HG03095 (cell line): ENCODE data around the gene DIAPH3.
A peak's percentile ranks its signal among the peaks of the same experiment; 100 is the strongest.
"Not testable (repeated sequence)": the region's sequence is repeated elsewhere in the genome, so short reads cannot be mapped to it uniquely, and the experiment has no call there.

ENCODE experiments used
- ATAC-seq: cut with Tn5 transposase; IDR thresholded peaks from one replicate; pipeline ENCODE4 v1.9.1; 2021; ENCODE audit warnings: moderate library complexity; ENCODE audit not compliant: unreplicated experiment

DIAPH3 gene, protein sequence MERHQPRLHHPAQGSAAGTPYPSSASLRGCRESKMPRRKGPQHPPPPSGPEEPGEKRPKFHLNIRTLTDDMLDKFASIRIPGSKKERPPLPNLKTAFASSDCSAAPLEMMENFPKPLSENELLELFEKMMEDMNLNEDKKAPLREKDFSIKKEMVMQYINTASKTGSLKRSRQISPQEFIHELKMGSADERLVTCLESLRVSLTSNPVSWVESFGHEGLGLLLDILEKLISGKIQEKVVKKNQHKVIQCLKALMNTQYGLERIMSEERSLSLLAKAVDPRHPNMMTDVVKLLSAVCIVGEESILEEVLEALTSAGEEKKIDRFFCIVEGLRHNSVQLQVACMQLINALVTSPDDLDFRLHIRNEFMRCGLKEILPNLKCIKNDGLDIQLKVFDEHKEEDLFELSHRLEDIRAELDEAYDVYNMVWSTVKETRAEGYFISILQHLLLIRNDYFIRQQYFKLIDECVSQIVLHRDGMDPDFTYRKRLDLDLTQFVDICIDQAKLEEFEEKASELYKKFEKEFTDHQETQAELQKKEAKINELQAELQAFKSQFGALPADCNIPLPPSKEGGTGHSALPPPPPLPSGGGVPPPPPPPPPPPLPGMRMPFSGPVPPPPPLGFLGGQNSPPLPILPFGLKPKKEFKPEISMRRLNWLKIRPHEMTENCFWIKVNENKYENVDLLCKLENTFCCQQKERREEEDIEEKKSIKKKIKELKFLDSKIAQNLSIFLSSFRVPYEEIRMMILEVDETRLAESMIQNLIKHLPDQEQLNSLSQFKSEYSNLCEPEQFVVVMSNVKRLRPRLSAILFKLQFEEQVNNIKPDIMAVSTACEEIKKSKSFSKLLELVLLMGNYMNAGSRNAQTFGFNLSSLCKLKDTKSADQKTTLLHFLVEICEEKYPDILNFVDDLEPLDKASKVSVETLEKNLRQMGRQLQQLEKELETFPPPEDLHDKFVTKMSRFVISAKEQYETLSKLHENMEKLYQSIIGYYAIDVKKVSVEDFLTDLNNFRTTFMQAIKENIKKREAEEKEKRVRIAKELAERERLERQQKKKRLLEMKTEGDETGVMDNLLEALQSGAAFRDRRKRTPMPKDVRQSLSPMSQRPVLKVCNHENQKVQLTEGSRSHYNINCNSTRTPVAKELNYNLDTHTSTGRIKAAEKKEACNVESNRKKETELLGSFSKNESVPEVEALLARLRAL

DNA sequence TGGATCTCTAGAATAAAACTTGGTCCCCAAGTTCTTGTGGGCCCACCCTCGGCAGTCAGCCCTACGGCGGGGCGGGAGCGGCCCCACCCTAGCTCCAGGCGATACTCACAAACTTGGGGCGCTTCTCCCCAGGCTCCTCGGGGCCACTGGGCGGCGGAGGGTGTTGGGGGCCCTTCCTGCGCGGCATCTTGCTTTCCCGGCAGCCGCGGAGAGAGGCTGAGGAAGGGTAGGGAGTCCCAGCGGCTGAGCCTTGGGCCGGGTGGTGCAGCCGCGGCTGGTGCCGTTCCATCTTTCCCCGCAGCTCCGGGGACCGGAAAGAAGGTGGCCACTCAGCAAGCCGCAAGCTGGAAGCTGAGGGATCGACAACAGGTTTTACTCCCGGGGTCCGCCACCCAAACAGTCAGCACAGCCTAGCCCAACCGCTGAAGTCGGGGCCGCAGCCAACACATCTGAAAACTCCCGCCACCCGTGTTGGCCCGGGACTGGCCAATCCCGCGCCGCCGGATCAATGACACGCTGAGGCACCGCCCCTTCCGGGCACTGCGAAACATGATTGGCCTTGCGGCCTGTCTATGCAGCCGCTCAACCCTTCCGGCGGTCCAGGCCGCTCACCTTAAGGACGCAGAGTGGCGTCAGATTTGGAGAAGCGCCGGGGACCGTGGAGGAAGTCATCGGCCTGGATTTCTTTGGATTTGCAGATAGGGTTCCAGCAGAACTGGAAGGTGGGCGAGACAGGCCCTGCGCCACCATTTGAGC is at the start of gene DIAPH3:
TSS of gene DIAPH3 (minus strand) at position 451 of the 756 bp plus-strand sequence. CDS start at position 289, 162 bp downstream.
- peak; percentile 100 for ATAC-seq

DNA sequence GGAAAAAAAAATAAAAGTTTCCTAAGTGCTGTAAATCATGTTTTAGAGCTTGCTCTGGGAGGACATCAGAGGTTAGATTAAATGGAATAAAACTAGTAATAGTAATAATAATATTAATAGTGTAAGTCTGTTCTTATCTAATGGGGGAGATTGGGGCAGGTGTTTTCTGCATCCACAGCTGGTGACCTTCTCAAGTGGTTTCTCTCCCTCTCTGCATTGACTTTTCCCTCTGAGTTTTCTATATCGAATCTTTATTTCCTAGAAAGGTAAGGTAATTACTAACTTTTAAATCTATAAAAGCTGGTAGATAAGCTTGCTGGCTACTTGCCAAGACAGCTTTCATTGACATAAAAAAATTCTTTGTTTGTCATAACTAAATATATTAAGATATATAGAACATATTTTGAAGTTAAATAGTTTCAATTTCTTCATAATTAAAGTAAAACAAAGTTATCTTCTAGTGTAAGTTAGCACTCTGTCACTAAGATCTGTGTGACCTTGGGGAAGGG is 49.6 kb upstream of the DIAPH3 start:
- no peak for ATAC-seq

DNA sequence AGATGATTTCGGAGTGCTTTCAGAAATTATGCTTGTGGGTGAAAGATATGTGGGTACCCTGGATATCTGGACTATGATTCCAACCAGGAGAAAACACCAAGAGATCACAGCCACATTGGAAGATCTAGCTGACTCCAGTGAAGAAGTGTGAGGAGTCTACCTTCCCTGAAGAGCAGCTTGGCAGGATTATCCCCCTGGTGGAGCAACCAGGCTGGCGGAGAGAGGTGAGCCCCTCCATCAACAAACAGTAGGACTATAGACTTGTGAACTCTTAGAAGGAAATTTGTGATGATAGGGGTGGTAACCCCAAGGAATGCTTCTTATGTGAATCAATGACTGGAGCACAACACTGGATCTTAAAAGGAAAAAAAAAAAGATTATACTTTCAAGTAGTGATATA is 47.8 kb upstream of the DIAPH3 start:
- ATAC-seq, result no peak

DNA sequence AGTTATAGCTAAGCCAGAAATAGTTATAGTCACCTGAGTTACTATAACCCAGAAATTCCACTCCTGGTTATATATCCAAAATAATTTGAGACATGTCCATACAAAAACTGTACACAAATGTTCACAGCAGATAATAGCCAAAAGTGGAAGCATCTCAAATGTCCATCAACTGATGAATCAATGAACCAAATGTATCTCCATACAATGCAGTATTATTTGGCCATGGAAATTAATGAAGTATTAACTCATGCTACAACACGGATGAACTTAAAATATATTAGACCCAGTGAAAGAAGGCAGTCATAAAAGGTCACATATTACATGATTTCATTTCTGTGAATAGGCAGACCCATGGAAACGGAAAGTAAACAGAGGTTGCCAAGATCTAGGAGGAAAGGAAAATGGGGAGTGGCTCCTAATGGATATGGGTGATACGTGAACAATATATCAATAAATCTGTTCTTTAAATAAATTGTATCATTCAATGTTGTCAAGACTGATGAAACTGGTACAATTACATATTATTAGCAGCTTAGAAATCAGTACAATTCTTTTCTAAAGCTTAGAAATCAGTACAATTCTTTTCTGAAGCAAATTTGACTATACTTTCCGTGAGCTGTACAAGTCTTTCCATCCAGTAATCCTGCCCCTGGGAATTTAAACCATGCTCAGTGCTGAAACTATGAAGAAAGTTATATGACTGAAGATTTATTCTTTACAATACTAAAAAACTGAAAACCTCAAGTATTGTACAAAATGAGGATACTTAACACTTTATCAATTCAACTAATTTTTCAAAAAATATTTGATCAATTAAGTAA is 47.0 kb upstream of the DIAPH3 start:
- no peak for ATAC-seq

DNA sequence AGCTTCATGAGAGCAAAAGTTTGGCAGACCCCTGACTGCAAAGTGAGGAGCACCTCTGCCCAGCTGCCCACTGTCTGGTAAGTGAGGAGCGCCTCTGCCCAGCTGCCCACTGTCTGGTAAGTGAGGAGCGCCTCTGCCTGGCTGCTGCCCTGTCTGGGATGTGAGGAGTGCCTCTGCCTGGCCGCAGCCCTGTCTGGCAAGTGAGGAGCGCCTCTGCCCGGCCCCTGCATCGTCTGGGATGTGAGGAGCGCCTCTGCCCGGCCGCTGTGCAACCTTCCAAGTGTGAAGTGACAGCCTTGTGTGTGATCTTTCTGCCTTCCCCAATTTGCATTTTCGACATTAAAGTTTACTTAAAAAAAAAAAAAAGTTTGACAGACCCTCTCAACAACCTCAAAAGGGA is 41.8 kb upstream of the DIAPH3 start:
- ATAC-seq, result not testable (repeated sequence)

DNA sequence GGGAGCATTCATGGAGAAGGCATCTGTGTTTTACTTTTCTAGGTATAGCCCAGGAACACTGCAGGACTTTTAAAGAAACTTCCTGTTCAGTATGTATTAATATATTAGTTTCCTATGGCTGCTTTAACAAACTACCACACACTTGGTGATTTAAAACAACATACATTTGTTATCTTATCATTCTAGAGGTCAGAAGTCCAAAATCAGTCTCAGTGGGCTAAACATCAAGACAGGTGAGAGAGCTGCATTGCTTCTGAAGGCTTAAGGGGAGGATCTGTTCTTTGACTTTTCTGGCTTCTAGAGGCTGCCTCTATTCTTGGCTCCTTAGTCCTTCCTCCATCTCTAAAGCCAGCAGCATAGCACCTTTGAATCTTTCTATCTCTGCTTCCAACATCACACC is 37.6 kb upstream of the DIAPH3 start:
- no peak for ATAC-seq

DNA sequence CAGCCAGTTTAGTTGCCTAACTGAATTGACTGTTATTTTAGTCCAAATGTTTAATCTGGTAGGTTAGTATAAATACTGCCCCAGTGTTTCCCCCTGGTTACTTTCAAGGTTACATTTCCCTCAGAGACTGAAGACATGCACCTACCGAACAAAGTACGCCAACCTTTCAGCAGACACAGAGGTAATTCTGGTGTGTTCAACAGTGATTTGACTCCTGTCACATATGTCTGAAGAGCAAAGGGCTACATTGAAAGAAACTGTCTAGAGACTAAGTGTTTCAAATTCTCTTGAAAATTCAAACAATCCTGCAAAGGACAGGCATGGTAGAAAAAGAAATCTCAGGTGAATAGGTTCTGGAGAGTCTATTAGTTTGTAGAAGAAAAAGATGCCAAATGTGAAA is 32.2 kb upstream of the DIAPH3 start:
- ATAC-seq, result not testable (repeated sequence)

DNA sequence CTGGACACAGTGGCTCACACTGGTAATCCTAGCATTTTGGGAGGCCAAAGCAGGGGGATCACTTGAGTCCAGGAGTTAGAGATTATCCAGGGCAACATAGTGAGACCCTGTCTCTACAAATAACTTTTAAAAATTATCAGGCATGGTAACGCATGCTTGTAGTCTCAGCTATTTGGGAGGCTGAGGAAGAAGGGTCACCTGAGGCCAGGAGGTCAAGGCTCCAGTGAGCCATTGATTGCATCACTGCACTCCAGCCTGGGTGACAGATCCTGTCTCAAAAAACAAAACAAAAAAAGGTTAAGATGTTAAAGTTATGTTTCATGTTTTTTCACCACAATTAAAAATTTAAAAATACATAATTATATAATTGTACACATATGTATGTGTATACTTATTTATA is 19.2 kb upstream of the DIAPH3 start:
- ATAC-seq, result no peak

DNA sequence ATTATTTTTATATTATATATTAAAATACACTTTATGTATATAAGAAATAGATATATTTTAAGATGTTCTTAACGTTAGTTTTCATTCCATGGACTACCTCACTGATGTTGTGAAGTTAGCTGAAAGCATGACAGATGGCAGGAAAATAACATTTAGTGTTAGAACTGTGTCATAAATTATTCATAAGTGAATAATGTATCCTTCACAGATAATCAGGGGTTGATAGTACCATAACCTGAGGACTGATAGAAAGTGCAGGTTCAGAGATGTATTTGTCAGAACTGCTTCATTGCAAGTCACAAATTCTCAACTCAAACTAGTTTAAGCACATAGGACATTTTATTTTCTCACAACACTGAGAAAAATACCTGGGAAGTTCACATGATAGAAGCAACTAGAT is 14.6 kb upstream of the DIAPH3 start:
- no peak for ATAC-seq

DNA sequence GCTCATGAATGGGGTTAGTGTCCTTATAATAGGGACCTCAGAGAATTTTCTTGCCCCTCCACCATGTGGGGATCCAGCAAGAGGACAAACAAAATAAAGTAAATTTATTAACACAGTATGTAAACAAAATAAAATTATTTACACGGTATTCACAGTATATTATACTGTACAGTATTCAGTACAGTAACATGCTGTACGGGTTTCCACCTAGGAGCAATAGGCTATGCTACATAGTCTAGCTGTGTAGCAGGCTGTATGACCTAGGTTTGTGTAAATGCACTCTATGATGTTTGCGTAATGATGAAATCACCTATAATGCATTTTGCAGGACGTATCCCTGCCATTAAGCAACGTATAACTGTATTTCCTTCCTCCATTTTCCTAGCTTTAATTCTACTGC is 11.8 kb upstream of the DIAPH3 start:
- no peak for ATAC-seq

DNA sequence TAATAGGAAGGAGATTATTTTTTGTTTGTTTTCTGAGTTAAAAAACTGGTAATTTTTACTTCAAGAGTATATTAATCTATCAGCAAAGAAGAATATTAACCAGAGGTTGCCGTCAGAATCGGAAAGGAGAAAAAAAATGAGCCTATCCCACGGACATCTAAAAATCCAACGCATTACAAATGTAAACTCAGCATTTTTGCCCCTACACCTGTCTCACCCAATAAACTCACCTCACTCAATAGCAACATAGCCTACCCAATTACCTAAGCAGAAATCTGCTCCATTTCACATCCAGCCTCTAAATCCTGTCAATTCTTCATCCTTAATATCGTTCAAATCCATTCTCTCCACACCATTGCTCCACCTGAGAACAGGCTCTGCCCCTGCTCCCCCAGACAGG is 10.4 kb upstream of the DIAPH3 start:
- no peak for ATAC-seq

DNA sequence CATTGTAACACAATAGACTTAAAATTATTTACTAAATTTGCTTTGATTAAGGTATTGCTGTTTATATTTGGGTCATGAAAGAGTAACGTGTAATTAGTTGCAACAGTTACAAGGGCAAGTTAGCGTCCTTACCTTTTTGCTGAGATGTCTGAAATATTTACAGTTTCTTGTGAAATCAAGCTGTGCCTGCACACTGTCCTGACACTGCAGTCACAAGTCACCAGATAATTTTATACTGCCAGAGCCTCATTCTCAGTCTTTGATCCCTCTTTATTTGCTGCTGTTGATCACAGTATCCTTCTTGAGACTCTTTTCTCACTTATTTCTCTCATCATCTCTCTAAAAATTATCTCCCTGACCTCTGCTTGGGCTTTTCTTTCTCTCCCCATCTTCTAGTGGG is 8.4 kb upstream of the DIAPH3 start:
- no peak for ATAC-seq

DNA sequence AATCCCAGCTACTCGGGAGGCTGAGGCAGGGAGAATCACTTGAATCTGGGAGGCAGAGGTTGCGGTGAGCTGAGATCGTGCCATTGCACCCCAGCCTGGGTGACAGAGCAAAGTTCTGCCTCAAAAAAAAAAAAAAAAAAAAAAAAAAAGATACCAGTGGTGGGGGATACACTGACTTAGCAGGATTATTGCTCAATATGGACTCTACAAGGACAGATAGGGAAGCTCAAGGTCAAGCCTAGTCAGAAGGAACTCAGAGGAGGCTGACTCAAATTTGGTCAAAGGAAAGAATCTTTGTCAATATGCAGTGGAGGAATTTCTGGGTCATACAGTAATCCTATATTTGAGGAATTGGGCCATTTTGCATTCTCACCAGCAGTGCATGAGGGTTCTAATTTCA is 6.7 kb upstream of the DIAPH3 start:
- no peak for ATAC-seq

DNA sequence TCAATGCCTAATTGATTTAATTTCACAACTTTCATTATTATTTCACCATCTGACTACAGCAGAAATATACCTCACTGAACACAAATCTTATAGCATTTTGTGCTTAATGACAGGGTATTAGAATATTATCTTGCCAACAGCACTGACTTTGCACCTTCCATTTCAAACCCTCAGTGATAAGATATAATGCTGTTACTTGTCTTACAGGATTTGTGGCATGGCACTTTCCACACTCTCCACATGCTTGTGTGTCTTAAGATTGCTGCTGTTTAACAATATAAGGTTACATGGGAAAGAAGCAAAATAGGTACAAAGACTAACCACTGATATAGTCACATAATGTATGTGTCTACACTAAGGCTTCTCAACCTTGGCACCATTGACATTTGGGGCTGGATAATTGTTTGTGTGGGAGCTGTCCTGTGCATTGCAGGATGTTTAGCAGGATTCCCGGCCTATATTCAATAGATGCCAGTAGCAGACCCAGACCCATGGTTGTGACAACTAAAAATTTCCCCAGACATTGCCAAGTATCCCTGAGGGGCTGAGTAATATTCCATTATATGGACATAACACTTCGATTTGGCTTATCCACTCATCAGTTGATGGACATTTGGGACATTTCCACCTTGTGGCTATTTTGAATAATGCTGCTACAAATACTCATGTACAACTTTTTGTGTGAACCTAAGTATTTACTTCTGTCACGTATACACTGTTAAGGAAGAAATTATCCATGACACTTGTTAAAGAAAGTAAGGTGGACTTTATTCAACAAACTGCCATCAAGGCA is 5.7 kb upstream of the DIAPH3 start:
- no peak for ATAC-seq

DNA sequence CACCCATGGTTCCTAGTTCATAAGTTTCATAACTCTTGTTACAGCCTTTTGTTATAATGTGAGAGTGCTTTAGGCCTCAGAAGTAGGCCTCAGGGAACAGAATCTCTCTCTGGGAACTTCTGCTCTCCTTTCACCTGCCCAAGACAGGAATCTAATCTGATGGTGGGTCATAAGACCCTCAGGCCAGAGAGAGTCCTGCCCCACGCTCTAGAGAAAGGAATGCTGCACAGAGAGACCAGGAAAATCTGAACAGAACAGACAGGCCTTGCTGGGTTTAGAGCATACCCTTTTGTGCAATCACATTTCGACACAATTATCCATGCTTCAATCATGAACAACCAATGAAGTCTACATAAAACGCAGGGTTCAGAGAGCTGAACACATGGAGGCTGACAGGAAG is 3.4 kb upstream of the DIAPH3 start:
- ATAC-seq, result no peak

DNA sequence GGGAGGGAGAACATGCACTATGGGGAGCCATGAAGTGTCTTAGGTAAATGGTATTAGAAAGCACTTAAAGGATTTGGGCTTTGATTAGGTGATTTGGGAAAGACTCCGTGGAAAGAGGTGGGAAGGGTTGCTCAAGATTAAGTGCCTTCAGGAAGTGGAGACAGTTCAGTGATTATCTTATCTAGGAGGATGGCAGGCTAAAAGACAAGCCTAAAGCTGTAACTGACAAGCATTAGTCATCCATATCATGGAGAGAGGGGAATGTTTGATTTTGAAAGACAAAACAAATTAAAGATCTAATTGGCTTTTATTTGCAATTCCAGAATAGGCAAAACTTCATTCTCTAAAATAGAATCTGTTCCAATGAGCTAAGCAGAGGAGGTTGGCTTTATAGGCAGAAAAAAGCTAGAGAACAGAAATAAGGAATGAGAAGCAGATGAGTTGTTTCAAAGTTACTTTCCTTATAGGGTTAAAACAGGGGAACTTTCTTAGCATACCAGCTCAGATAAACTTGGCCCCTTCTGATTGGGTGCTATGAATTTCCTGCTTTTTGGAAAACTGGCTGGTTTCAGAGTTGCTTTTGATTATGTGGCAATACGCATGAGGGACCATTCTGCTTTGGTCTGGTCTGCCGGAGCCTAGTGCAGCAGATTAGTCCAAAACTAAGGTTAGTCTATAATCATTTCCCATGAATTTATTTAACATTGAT is 1.8 kb upstream of the DIAPH3 start:
- no peak for ATAC-seq

DNA sequence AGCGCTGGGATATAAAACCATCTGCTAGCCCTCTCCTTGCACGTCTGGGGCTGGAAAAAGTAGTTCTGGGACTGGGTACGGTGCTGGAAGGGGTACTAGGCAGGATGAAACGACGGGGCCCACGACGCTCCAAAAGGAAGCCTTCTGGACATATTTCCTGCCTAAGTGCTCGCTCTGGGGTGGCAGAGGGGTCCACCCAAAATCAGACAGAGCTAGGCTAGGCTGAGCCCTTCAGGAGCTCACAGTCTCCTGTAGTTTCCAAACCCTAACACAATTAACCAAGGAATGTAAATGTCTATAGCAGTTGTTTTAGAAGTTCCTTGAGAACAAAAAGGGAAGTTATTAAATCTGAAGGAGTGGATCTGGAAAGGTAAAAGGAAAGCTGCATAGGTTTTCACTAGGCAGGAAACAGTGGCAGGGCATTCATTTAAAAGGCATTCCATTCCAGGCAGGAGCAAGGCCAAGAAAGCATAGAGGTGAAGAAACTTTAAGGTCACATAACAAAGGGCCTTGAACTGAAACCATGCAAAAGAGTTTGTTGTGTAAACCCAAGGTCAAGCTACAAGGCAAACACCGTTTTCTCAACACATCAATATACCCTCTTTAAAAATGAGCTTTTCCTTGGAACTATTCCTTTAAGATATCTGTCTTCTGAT is 634 bp upstream of the DIAPH3 start:
- ATAC-seq, result peak; percentile 21

DNA sequence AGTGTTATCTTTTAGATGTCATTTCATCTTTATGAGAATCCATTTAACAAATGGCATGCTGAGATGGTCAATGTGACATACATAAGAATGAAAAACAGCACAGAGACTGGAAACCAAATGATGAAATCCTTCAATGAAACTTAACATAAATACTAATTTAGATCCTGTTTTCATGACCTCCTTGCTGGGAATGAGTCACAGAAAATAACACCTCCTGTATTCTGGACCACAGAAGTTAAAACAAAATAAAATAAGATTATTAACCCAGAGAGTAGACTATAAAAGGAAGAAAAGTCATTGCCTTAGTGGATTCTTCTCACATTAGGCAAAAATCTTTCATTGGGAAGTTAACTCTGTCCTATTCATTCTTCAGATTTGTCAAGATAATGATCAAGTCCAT is 1.6 kb downstream of the DIAPH3 start:
- ATAC-seq, result no peak
